ENCODE data around the gene NPY2R. TPM values are rescaled to one million over a fixed set of nuclear protein-coding genes. Genes with fewer than 3 reads are reported as not detected.

NPY2R gene
- total RNA-seq, 4 donors from 2014 or later = 0.22 to 1.8 (median 0.42) TPM; not detected in 1

DNA sequence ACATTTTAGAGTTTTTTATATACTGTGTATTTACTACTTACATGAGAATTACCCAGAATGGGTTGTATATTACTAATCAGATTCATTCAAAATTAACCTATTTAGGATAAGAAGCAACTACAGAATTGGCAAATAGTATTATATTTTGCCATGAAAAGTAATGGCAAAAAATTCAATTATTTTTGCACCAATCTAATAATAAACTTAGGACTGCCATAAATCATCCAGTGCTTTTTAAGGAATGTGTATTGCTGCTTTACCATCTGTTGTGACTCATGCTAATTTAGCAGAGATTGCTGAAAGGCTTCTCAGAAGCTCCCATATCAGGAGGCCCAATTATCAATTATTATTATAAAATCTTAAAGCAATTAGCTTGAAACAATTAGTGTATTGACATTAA, 24.0 kb downstream of the NPY2R start:
- Histone ChIP-seq H3K9me3 (no peaks in the 10 kb centered on the region), H3K36me3 (no peaks in the 10 kb centered on the region), H3K4me3 (no peak overlapping the region), H3K4me1 (no peaks in the 10 kb centered on the region), H3K27me3 (no peaks in the 10 kb centered on the region), H3K27ac (no peak overlapping the region)
- TF ChIP-seq CTCF (IDR thresholded peaks at IDR 0.05) (no peak), POLR2A (IDR thresholded peaks at IDR 0.05) (no peak), EP300 (IDR thresholded peaks at IDR 0.05) (no peak)
- DNase-seq (ENCODE audit: low spot score in 2 of 2) = no peak

GRCh38 chr4:155234206-155234605, 25.8 kb downstream of the NPY2R start:
- DNase-seq (ENCODE audit: low spot score in 2 of 2) = no peak
- TF ChIP-seq POLR2A (IDR thresholded peaks at IDR 0.05) = no peak
- TF ChIP-seq CTCF (IDR thresholded peaks at IDR 0.05) = no peak
- TF ChIP-seq EP300 (IDR thresholded peaks at IDR 0.05) = no peak

DNA sequence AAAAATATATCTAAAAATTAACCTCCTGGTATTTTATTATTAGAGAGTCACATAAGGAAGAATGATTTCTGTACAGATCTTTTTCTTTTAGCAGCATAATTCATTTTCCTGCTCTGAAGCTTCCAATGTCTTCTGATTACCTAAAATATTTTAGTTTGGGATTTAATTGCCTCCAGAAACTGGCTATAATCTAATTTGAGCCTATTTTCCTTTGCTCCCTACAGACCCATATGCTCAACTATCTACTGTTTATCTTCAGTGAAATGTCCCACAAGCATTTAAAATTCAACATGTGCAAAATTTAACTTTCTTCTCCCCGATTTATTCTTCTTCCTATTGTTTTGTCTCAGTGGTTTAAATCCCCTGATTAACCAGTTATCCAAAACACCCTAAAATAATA, 29.1 kb downstream of the NPY2R start:
- no peak for DNase-seq (ENCODE audit: low spot score in 2 of 2)
- WGBS, 2 donors = 45 to 62% methylated on average over 1 of the region's 1 CpG
- no peak overlapping the region for H3K4me3 ChIP-seq

More at GRCh38 chr4:155234206-155234605, 25.8 kb downstream of the NPY2R start:
- H3K4me1 ChIP-seq = no peaks in the 10 kb centered on the region
- WGBS, 2 donors = 88 to 92% methylated on average over 1 of the region's 1 CpG
- no peaks in the 10 kb centered on the region for H3K9me3 ChIP-seq
- no peaks in the 10 kb centered on the region for H3K36me3 ChIP-seq
- H3K4me3 ChIP-seq = no peak overlapping the region
- H3K27me3 ChIP-seq = no peaks in the 10 kb centered on the region
- H3K27ac ChIP-seq = no peak overlapping the region

DNA sequence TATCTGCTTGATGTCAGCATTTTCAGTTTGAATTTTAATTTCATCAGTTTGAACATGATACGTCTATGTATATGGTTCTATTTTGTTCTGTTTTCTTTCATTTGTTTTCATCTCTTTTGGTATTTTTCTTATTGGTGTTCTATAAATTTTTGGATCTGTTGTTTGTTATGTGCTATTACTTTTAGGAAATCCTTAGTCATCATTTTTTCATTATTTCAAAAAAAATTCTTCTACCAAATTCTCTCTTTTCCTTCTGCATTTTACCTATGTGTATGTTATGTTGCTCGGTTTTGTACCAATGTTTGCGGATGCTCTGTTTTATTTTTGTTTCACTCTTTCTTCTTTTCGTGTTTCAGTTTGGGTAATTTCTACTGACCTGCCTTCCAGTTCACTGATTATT, 32.8 kb downstream of the NPY2R start:
- no peaks in the 10 kb centered on the region for H3K36me3 ChIP-seq
- H3K9me3 ChIP-seq = no peaks in the 10 kb centered on the region
- TF ChIP-seq CTCF (IDR thresholded peaks at IDR 0.05) = no peak
- H3K27ac ChIP-seq = no peak overlapping the region
- no peaks in the 10 kb centered on the region for H3K4me1 ChIP-seq
- no peak overlapping the region for H3K4me3 ChIP-seq
- no peaks in the 10 kb centered on the region for H3K27me3 ChIP-seq
- WGBS, 2 donors = 92% methylated on average over 4 of the region's 4 CpGs
- DNase-seq (ENCODE audit: low spot score in 2 of 2) = no peak

More for the DNA sequence above, 29.1 kb downstream of the NPY2R start:
- no peaks in the 10 kb centered on the region for H3K9me3 ChIP-seq
- no peaks in the 10 kb centered on the region for H3K36me3 ChIP-seq
- no peak overlapping the region for H3K27ac ChIP-seq
- H3K27me3 ChIP-seq = no peaks in the 10 kb centered on the region
- TF ChIP-seq POLR2A (IDR thresholded peaks at IDR 0.05) (no peak), EP300 (IDR thresholded peaks at IDR 0.05) (no peak), CTCF (IDR thresholded peaks at IDR 0.05) (no peak)
- H3K4me1 ChIP-seq = no peaks in the 10 kb centered on the region

- Histone ChIP-seq H3K27ac (no peak overlapping the region), H3K36me3 (no peaks in the 10 kb centered on the region), H3K9me3 (no peaks in the 10 kb centered on the region), H3K4me3 (no peak overlapping the region), H3K4me1 (no peaks in the 10 kb centered on the region), H3K27me3 (no peaks in the 10 kb centered on the region)
- TF ChIP-seq EP300 (IDR thresholded peaks at IDR 0.05) = no peak
- no peak for DNase-seq (ENCODE audit: low spot score in 2 of 2)
Observed at GRCh38 chr4:155241664-155242063, 33.2 kb downstream of the NPY2R start.

DNA sequence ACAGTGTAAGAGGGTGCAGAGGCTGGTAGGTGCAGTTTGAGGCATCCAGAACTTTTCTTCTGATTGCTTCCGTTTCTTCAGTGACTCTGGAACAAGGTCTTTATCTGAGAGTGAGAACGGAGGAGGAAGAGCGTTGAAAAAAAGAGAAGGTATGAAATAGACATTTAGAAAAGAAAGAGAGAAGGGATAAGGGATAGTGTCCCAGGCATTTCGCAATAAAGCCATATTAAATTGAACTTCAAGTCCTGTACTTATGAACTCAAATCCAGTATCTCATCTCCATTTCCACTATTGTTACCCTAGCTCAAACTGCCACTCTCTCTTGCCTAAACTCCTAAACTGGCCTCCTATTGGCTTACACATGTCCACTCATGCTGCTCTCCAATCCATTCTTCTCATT, 36.7 kb downstream of the NPY2R start:
- Histone ChIP-seq H3K4me3 (no peak overlapping the region), H3K27ac (no peak overlapping the region), H3K4me1 (no peaks in the 10 kb centered on the region), H3K27me3 (no peaks in the 10 kb centered on the region), H3K9me3 (no peaks in the 10 kb centered on the region), H3K36me3 (no peaks in the 10 kb centered on the region)
- no peak for DNase-seq (ENCODE audit: low spot score in 2 of 2)
- 77 to 91% methylated on average over 4 of the region's 4 CpGs for WGBS, 2 donors
- no peak for TF ChIP-seq EP300 (IDR thresholded peaks at IDR 0.05)
- TF ChIP-seq POLR2A (IDR thresholded peaks at IDR 0.05) = no peak
- TF ChIP-seq CTCF (IDR thresholded peaks at IDR 0.05) = no peak

All from tibial nerve (tissue), 4 donors.